PC-3 (cell line): ENCODE data around the gene PICALM. TPM values are rescaled to one million over a fixed set of nuclear protein-coding genes. Genes with fewer than 3 reads are reported as not detected.

ENCODE experiments used
- ATAC-seq: fragments of 200-7000 bp; cut with Tn5 transposase; 2 replicates; pipeline ENCODE4 v1.9.1; 2020; ENCODE audit warnings: mild to moderate bottlenecking, moderate library complexity
- BruUV-seq: library from RNA; stranded (reverse); fragments of 400-500 nt; replicated peaks from 2 replicates; lab custom pipeline; 2021; lab: Mats Ljungman, UMichigan
- CTCF ChIA-PET: fragments of 300-600 bp; sonication (Branson Sonifier 250); formaldehyde crosslinking; loops from one replicate; lab custom pipeline; 2022; ENCODE audit warnings: antibody characterized with exemption; lab: Charles Lee
- POLR2A ChIA-PET: fragments of 300-600 bp; sonication (Branson Sonifier 250); formaldehyde crosslinking; loops from one replicate; lab custom pipeline; 2022; ENCODE audit warnings: antibody characterized with exemption; ENCODE audit not compliant: unreplicated experiment; lab: Charles Lee
- DNase-seq: peaks from one replicate; pipeline ENCODE4 v3.0.0-alpha.2; 2015
- H2AFZ ChIP-seq: fragments of 300-600 bp; sonication (generic); 2 replicates; pipeline ENCODE4 v1.6.0; 2016; ENCODE audit warnings: antibody characterized with exemption, low read length
- H3F3A ChIP-seq: fragments of 300-600 bp; sonication (generic); one replicate; pipeline ENCODE4 v1.6.0; 2017; ENCODE audit warnings: antibody characterized with exemption, low read length, control low read depth, mild to moderate bottlenecking; ENCODE audit not compliant: unreplicated experiment
- H3K27ac ChIP-seq: fragments of 300-600 bp; sonication (generic); 2 replicates; pipeline ENCODE4 v1.5.1; 2016; ENCODE audit warnings: mild to moderate bottlenecking, low read length
- H3K27me3 ChIP-seq: fragments of 300-600 bp; sonication (generic); 2 replicates; pipeline ENCODE4 v1.6.1; 2016; ENCODE audit warnings: low read length, mixed read lengths
- H3K36me3 ChIP-seq: fragments of 300-600 bp; sonication (generic); 2 replicates; pipeline ENCODE4 v1.6.1; 2016; ENCODE audit warnings: low read depth, mixed run types, low read length, mixed read lengths
- H3K4me1 ChIP-seq: fragments of 300-600 bp; sonication (generic); 2 replicates; pipeline ENCODE4 v1.5.1; 2016; ENCODE audit warnings: low read length; ENCODE audit not compliant: insufficient read depth
- H3K4me2 ChIP-seq: fragments of 300-600 bp; sonication (generic); 2 replicates; pipeline ENCODE4 v1.6.0; 2016; ENCODE audit warnings: low read length
- H3K4me3 ChIP-seq: fragments of 300-600 bp; sonication (generic); 2 replicates; pipeline ENCODE4 v1.5.1; 2016; ENCODE audit warnings: mild to moderate bottlenecking, low read length, mixed read lengths
- H3K79me2 ChIP-seq: fragments of 300-600 bp; sonication (generic); 2 replicates; pipeline ENCODE4 v1.6.1; 2017; ENCODE audit warnings: low read length, mixed read lengths
- H3K9ac ChIP-seq: fragments of 300-600 bp; sonication (generic); 2 replicates; pipeline ENCODE4 v1.6.0; 2016; ENCODE audit warnings: mild to moderate bottlenecking, low read length
- H3K9me2 ChIP-seq: fragments of 300-600 bp; sonication (generic); replicated peaks from 2 replicates; pipeline ENCODE4 v1.6.1; 2016; ENCODE audit warnings: mixed run types, low read length, mixed read lengths
- H3K9me3 ChIP-seq: fragments of 300-600 bp; sonication (generic); 2 replicates; pipeline ENCODE4 v1.6.1; 2016; ENCODE audit warnings: low read length, mixed read lengths
- H4K20me1 ChIP-seq: fragments of 300-600 bp; sonication (generic); 2 replicates; pipeline ENCODE4 v1.6.1; 2016; ENCODE audit warnings: low read length, mixed read lengths
- CTCF ChIP-seq: fragments of 300-600 bp; sonication (generic); conservative IDR thresholded peaks from 2 replicates; pipeline ENCODE4 v1.5.1; 2017; ENCODE audit warnings: antibody characterized with exemption, low read depth, mild to moderate bottlenecking, low read length
- EZH2 ChIP-seq: fragments of 300-600 bp; sonication (generic); IDR thresholded peaks from one replicate; pipeline ENCODE4 v1.6.1; 2017; ENCODE audit warnings: antibody characterized with exemption, mild to moderate bottlenecking, low read length; ENCODE audit not compliant: unreplicated experiment
- EZH2phosphoT487 ChIP-seq: fragments of 300-600 bp; sonication (generic); IDR thresholded peaks from 2 replicates; pipeline ENCODE4 v1.6.1; 2018; ENCODE audit warnings: mild to moderate bottlenecking, antibody characterized with exemption, low read length, borderline replicate concordance
- intact Hi-C: fragments of 100-400 bp; cut with micrococcal nuclease; formaldehyde crosslinking; loops from 2 replicates; pipeline ENCODE4 v1.9.0; 2023
- total RNA-seq: library from RNA; depleted of rRNA; stranded (reverse); fragments of >200 nt; gene quantifications from 2 replicates; pipeline ENCODE4 v1.2.3, GENCODE V29; 2014

The PICALM gene
- total RNA-seq, 1 experiment from 2014 or later = 59.3 TPM

GRCh38 chr11:86073948-86074347, 5.1 kb upstream of the PICALM start:
- TF ChIP-seq EZH2phosphoT487 (no peak), CTCF (no peak), EZH2 (no peak)
- H3K9me3 ChIP-seq = no peaks in the 10 kb centered on the region
- H3K9ac ChIP-seq = no peak overlapping the region
- peaks cover 13% of the 10 kb centered on the region for H3K4me1 ChIP-seq
- no peak overlapping the region for H2AFZ ChIP-seq
- intact Hi-C loops = no loop called here
- POLR2A ChIA-PET = interaction anchor here (0.6 kb wide), 1 partner anchor 410 kb away, joined by 3 read pairs; no protein-coding TSS in a partner anchor
- BruUV-seq = no TSS peak
- no peaks in the 10 kb centered on the region for H3K79me2 ChIP-seq
- no peak for ATAC-seq
- no peaks in the 10 kb centered on the region for H3K9me2 ChIP-seq
- no peaks in the 10 kb centered on the region for H3K36me3 ChIP-seq
- no peak overlapping the region for H3K4me3 ChIP-seq
- CTCF ChIA-PET = no interaction called here
- H4K20me1 ChIP-seq = no peaks in the 10 kb centered on the region
- DNase-seq = no peak
- H3F3A ChIP-seq = no peaks in the 10 kb centered on the region
- H3K27me3 ChIP-seq = no peaks in the 10 kb centered on the region
- H3K27ac ChIP-seq = no peak overlapping the region
- no peak overlapping the region for H3K4me2 ChIP-seq

- TF ChIP-seq CTCF (no peak), EZH2 (no peak), EZH2phosphoT487 (no peak)
- no peaks in the 10 kb centered on the region for H3F3A ChIP-seq
- ChIA-PET CTCF (no interaction called here), POLR2A (no interaction called here)
- peaks cover 17% of the 10 kb centered on the region for H3K79me2 ChIP-seq
- H3K36me3 ChIP-seq = no peaks in the 10 kb centered on the region
- H3K9me2 ChIP-seq = no peaks in the 10 kb centered on the region
- H4K20me1 ChIP-seq = peaks cover 7% of the 10 kb centered on the region
- no peak overlapping the region for H3K9ac ChIP-seq
- DNase-seq (no peak), ATAC-seq (no peak)
- BruUV-seq = no TSS peak
- no peaks in the 10 kb centered on the region for H3K27me3 ChIP-seq
- H3K4me2 ChIP-seq = no peak overlapping the region
- H2AFZ ChIP-seq = no peak overlapping the region
- H3K27ac ChIP-seq = no peak overlapping the region
- intact Hi-C loops = no loop called here
- peaks cover 13% of the 10 kb centered on the region for H3K4me1 ChIP-seq
- H3K9me3 ChIP-seq = no peaks in the 10 kb centered on the region
- H3K4me3 ChIP-seq = no peak overlapping the region
Measured at GRCh38 chr11:86072211-86072610, 3.3 kb upstream of the PICALM start.
